Stomach smooth muscle (tissue), 2 donors: ENCODE data around the gene FLYWCH2.

Experiments used
- H3K27ac ChIP-seq: one replicate; pipeline ENCODE4 v1.7.0; 2013; ENCODE audit warnings: mild to moderate bottlenecking, low read length, inconsistent platforms
- H3K27me3 ChIP-seq, 2 donors: one replicate each; pipeline ENCODE4 v1.7.0; 2013; ENCODE audit warnings: low read length in 2 of 2; ENCODE audit not compliant: insufficient read depth in 2 of 2, control insufficient read depth in 1 of 2
- H3K36me3 ChIP-seq, 2 donors: one replicate each; pipeline ENCODE4 v1.7.0; 2013; ENCODE audit warnings: low read length in 2 of 2; ENCODE audit not compliant: control insufficient read depth in 2 of 2, insufficient read depth in 2 of 2
- H3K4me1 ChIP-seq: one replicate; pipeline ENCODE4 v1.7.0; 2013; ENCODE audit warnings: low read length; ENCODE audit not compliant: control insufficient read depth, insufficient read depth
- H3K4me3 ChIP-seq, 2 donors: one replicate each; pipeline ENCODE4 v1.7.0; 2013; ENCODE audit warnings: low read length in 2 of 2
- H3K9ac ChIP-seq, 2 donors: one replicate each; pipeline ENCODE4 v1.7.0; 2013; ENCODE audit warnings: low read length in 2 of 2, mild to moderate bottlenecking in 1 of 2
- H3K9me3 ChIP-seq, 2 donors: one replicate each; pipeline ENCODE4 v1.7.0; 2013; ENCODE audit warnings: low read length in 2 of 2; ENCODE audit not compliant: control insufficient read depth in 2 of 2
- donor health status: healthy.
- donor health status: Pancreatic carcinoma.

Gene FLYWCH2, protein sequence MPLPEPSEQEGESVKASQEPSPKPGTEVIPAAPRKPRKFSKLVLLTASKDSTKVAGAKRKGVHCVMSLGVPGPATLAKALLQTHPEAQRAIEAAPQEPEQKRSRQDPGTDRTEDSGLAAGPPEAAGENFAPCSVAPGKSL

GRCh38 chr16:2882650-2883457 lies at the start of gene FLYWCH2:
Gene FLYWCH2 (plus strand): TSS chr16:2883215. CDS start chr16:2896450, 13,235 bp downstream.
- Histone ChIP-seq H3K9me3 (no peaks in the 10 kb centered on the region), H3K36me3 (no peaks in the 10 kb centered on the region), H3K27me3 (no peaks in the 10 kb centered on the region), H3K4me1 (peaks cover 15% of the 10 kb centered on the region), H3K9ac (peak within 1 kb of the TSS; percentile 87 to 92), H3K27ac (peak within 1 kb of the TSS; percentile 92), H3K4me3 (peak within 1 kb of the TSS; percentile 86 to 87)

DNA sequence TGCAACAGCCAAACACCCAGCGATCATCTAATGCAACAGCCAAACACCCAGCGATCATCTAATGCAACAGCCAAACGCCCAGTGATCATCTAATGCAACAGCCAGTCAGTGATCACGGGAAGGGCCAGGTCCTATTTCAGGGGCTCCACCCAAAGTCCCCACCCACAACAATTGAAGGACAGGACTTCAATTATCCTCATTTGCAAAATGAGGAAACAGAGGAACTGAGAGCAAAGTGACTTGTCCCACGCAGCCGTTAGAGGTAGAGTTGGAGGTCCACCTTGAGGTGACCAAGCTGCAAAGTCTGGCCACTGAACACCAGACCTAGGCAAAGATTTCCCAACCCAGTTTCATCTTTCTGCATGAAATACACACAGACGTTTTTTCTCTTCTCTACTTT lies 49.2 kb upstream of the FLYWCH2 start:
- Histone ChIP-seq H3K4me1 (no peaks in the 10 kb centered on the region), H3K36me3 (no peaks in the 10 kb centered on the region), H3K9me3 (no peaks in the 10 kb centered on the region), H3K27ac (no peak overlapping the region), H3K4me3 (no peak overlapping the region), H3K27me3 (peaks cover 28 to 37% of the 10 kb centered on the region in 2 donors), H3K9ac (no peak overlapping the region)

- no peaks in the 10 kb centered on the region for H3K36me3 ChIP-seq
- H3K9me3 ChIP-seq = no peaks in the 10 kb centered on the region
- H3K4me1 ChIP-seq = peaks cover 2% of the 10 kb centered on the region
- no peak overlapping the region for H3K4me3 ChIP-seq
- no peak overlapping the region for H3K27ac ChIP-seq
- no peak overlapping the region for H3K9ac ChIP-seq
- peaks cover 27 to 37% of the 10 kb centered on the region in 2 donors for H3K27me3 ChIP-seq
Measured at GRCh38 chr16:2834968-2835367, 48.0 kb upstream of the FLYWCH2 start.

DNA sequence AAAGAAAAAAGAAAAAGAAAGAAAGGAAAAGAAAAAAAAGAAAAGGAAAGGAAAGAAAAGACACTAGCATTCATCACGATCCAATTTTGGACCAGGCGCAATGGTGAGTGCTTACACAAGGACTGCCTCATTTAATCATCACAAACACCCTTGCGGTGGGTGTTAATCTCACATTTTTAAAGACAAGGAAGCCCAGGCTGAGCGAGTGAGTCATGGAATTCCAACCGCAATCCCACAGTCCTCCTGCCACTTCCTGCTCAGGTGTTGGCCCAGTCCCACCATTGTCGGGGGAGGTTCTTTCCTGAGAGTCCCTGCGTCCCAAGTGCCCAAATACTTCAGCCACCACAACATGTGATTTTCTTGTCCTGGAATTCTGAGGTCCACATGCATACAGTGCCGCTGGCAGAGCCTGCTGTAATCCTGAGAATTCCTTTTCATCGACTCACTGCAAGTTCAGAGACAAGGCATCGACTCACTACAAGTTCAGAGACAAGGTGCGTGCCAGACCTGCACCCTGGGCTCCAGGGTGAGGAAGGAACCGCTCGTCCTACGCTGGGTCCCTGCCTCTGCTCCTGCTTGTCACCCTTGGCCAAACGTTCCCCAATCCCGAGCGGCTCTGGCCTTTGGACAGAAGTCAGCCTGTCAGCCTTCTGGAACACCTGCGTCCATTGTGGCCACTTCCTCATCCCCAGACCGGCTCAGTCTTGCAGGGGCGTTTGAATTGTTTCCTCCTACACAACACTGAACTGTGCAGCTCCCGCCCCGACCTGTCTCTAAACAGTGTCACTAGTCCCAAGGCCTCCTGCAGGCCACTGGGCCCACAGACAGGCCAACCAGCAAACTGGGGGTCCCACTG lies 47.1 kb upstream of the FLYWCH2 start:
- Histone ChIP-seq H3K27ac (no peak overlapping the region), H3K27me3 (peaks cover 22 to 35% of the 10 kb centered on the region in 2 donors), H3K9ac (no peak overlapping the region), H3K9me3 (no peaks in the 10 kb centered on the region), H3K4me3 (no peak overlapping the region), H3K4me1 (peaks cover 2% of the 10 kb centered on the region), H3K36me3 (no peaks in the 10 kb centered on the region)

- H3K27me3 ChIP-seq = peaks cover 21 to 28% of the 10 kb centered on the region in 2 donors
- no peaks in the 10 kb centered on the region for H3K36me3 ChIP-seq
- H3K4me1 ChIP-seq = peaks cover 2% of the 10 kb centered on the region
- no peak overlapping the region for H3K27ac ChIP-seq
- H3K9me3 ChIP-seq = no peaks in the 10 kb centered on the region
- H3K4me3 ChIP-seq = no peak overlapping the region
- H3K9ac ChIP-seq = no peak overlapping the region
Measured at GRCh38 chr16:2836646-2837508, 46.1 kb upstream of the FLYWCH2 start.

DNA sequence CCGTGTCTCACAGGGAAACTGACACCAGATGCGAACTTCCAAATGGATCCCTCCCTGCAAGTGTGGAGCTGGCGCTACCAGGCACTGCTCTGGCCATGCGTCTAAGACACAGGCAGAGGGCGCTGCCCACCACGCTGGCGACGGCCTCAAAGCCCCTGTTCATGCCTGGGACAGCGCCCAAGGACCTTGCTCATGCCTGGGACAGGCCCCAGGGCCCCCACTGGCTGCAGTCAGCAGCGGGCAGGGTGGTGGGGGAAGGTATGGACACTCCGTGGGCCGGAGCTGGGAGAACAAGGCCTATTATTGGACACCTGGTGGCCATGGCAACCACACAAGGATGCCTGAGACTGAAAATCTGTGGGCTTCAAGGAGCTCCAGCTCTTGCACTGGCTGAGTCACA lies 44.1 kb upstream of the FLYWCH2 start:
- H3K36me3 ChIP-seq = no peaks in the 10 kb centered on the region
- peaks cover 21 to 27% of the 10 kb centered on the region in 2 donors for H3K27me3 ChIP-seq
- H3K9me3 ChIP-seq = no peaks in the 10 kb centered on the region
- no peak overlapping the region for H3K4me3 ChIP-seq
- no peak overlapping the region for H3K9ac ChIP-seq
- peaks cover 8% of the 10 kb centered on the region for H3K4me1 ChIP-seq
- H3K27ac ChIP-seq = no peak overlapping the region

- no peak overlapping the region for H3K9ac ChIP-seq
- H3K36me3 ChIP-seq = no peaks in the 10 kb centered on the region
- H3K27ac ChIP-seq = no peak overlapping the region
- H3K9me3 ChIP-seq = no peaks in the 10 kb centered on the region
- peaks cover 21 to 27% of the 10 kb centered on the region in 2 donors for H3K27me3 ChIP-seq
- peaks cover 8% of the 10 kb centered on the region for H3K4me1 ChIP-seq
- H3K4me3 ChIP-seq = no peak overlapping the region
Measured at GRCh38 chr16:2839650-2840450, 43.2 kb upstream of the FLYWCH2 start.

DNA sequence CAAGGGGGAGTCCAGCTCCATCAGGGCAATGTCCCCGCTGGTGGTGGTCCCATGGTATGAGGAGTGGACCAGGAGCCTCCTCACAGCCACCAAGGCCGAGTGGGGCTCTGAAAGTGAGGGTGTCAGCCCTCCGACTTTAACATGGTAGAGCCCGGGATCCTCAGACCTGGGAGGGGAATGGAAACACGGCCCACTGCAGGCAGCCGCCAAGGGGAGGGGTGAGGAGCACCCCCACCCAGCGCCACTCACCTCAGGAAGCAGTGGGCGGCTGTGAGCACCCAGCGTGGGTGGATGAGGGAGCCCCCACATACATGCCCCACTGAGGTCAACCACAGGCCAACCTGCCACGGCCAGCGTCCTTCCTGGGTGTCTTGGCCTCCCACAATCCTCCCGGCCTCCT lies 42.1 kb upstream of the FLYWCH2 start:
- H3K4me3 ChIP-seq = no peak overlapping the region
- H3K27me3 ChIP-seq = peaks cover 21 to 24% of the 10 kb centered on the region in 2 donors
- H3K36me3 ChIP-seq = no peaks in the 10 kb centered on the region
- H3K4me1 ChIP-seq = peaks cover 8% of the 10 kb centered on the region
- no peaks in the 10 kb centered on the region for H3K9me3 ChIP-seq
- H3K9ac ChIP-seq = no peak overlapping the region
- H3K27ac ChIP-seq = no peak overlapping the region

- Histone ChIP-seq H3K36me3 (no peaks in the 10 kb centered on the region), H3K27ac (no peak overlapping the region), H3K27me3 (peaks cover 18 to 20% of the 10 kb centered on the region in 2 donors), H3K4me1 (peaks cover 8% of the 10 kb centered on the region), H3K4me3 (peak overlapping the region in 1 of 2 donors; percentile 54), H3K9ac (no peak overlapping the region), H3K9me3 (no peaks in the 10 kb centered on the region)
Measured at GRCh38 chr16:2841606-2842339, 41.2 kb upstream of the FLYWCH2 start.
